GM19193 (cell line): ENCODE results near the gene MEOX1.

Source experiments
- POLR2A ChIP-seq: IDR thresholded peaks from 4 replicates; pipeline ENCODE4 v1.6.1; 2011; ENCODE audit not compliant: insufficient read depth, insufficient read length; ENCODE audit errors: extremely low read depth

Gene MEOX1

GRCh38 chr17:43644081-43644480 lies 17.6 kb downstream of the MEOX1 start:
- no peak for TF ChIP-seq POLR2A

DNA sequence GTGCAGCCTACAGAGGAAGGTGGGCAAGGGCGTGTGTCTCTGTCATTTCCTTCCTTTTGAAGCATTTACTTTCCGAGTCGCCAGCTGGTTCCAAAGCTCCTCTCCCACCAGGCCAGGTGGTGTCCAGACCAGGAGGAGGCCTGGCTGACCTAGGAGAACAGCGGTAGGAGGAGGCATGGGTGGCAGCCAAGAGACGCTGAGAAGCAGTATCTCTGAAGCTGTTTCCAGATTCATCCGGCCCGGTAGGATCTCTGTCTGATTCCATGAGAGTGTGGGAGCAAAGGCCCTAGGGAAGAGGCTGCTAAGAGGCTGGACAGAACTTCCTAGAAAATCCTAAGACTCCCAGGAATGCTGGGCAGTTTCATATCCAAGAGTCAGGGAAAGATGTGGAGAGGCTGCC lies 20.3 kb downstream of the MEOX1 start:
- no peak for TF ChIP-seq POLR2A

DNA sequence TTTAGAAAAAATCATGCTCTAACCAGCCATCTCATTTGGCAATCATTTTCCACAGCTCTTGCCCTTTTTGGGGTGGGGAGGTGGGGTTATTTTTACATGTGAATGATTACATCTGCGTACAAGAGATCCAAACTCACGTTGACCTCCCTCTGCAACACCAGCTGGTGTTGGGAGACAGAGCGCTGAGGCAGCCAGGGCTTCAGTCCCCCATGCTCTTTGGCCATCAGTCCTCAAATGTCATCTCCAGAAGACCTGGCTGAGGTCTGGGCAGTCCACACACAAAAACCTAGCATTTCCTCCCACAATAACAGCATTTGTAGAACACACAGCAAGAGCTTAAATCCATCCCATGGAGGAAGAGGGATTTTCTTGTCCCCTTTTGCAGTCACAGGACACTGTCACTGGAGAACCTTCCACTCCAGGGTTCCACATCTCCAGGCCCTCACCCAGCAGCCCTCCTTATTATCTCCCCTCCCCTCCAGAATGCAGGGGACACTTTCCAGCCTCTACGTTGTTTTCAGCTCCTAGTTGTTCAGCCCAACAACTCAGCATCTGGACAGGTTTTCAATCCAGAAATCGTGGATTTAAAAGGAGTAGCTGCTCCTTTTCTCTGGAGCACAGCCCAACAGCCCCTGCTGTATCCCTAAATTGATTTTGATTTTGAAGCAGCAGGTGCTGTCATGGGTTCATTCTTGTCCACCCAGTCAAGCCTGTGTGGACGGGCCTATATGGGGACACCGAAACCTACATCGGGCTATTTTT lies 21.1 kb downstream of the MEOX1 start:
- no peak for TF ChIP-seq POLR2A

GRCh38 chr17:43637563-43638323 lies 24.0 kb downstream of the MEOX1 start:
- no peak for TF ChIP-seq POLR2A

DNA sequence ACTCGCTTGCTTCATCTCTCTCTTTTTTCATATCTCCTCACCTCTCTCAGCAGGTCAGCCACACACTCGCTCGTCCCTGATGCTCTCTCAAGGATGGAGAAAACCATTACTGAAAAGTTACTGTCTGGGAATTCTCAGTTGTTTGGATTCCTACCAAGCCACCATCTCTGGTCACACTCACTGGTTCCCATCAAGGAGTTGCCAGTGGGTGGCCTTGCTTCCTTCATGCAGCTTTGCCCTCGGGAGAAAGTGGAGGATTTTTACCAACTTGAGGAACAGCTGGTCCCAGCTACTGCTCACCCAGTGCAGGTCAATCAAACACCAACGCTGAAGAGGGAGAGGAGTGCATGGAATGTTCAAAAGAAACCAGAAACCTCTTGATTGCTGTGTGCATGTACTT lies 25.3 kb downstream of the MEOX1 start:
- TF ChIP-seq POLR2A, result no peak

DNA sequence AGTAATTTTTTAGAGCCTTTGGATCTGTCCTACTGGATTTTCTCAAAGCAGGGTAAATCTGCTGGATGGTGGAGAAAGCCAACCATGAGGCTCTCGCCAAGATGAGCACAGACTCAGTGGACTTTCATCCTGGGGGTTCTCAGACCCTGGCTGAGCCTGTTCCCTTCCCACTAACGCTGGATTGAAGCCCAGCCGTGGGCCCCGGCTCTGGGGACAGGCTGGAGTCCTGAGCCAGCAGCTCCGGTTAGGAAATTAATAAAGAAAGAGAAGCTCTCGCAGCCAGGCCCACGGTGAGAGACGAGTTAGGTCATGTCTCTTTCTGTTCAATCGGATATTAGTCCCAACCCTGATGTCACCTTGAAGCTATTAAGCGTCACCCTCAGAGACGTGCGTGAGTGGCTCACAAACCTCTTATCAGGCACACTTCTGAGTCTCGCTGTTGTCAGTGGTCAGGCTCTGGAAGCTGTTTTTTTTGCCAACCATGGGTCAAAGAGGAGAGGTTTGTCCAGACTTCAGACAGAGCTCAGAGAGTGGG lies 27.1 kb downstream of the MEOX1 start:
- TF ChIP-seq POLR2A, result no peak

DNA sequence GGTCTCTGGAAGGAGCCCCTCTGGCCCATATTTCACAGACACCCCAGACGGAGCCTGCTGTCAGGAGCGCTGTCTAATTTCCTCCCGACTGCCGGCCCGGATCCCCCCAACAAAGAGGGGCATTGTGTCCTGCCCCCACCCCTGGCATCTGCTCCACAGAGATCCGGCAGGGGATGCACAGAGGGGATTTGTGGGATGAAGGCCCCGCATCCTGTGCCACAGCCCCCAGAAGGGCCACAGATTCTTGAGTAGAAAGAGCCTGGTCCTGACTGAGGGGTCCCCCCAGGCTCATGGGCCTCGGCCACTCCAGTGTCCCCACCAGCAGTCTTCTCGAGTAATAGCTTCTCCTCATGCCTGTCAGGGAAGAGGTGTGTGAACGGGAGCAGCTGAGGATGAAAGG lies 29.5 kb downstream of the MEOX1 start:
- no peak for TF ChIP-seq POLR2A

DNA sequence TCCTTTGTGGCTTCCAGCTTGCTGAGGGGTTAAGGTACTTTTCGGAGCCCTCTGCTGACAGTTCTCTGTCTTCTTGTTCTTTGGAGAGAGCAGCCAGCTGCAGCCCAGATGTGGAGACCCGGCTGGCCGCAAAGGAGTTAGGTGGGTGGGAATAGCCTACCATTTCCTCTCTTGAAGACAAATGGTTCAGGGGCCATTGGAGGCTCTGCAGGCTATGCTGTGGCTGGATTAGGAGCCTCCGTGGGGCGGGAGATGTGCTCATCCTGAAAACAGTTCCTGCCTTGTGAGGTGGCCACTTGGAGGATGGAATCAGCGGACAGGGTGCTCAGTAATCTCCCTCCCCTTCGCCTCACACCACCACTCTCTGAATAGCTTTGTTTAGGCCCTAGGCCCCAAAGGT lies 30.3 kb downstream of the MEOX1 start:
- TF ChIP-seq POLR2A, result no peak

- no peak for TF ChIP-seq POLR2A
These were observed 33.6 kb downstream of the MEOX1 start for GRCh38 chr17:43628089-43628650.

- no peak for TF ChIP-seq POLR2A
These were observed 34.1 kb downstream of the MEOX1 start for GRCh38 chr17:43627653-43628052.

DNA sequence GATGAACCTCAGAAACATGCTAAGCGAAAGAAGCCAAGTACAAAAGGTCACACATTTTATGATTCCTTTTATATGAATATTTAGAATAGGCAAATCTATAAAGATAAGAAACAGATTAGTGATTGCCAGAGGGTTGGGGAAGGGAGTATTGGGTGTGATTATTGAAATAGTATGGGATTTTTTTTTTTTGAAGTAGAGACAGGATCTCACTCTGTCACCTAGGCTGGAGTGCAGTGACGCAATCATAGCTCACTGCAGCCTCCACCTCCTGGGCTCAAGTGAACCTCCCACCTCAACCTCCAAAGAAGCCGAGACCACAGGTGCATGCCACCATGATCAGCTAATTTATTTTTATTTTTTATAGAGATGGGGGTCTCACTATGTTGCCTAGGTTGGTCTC lies 35.7 kb downstream of the MEOX1 start:
- no peak for TF ChIP-seq POLR2A

GRCh38 chr17:43625606-43626005 lies 36.1 kb downstream of the MEOX1 start:
- TF ChIP-seq POLR2A, result no peak

DNA sequence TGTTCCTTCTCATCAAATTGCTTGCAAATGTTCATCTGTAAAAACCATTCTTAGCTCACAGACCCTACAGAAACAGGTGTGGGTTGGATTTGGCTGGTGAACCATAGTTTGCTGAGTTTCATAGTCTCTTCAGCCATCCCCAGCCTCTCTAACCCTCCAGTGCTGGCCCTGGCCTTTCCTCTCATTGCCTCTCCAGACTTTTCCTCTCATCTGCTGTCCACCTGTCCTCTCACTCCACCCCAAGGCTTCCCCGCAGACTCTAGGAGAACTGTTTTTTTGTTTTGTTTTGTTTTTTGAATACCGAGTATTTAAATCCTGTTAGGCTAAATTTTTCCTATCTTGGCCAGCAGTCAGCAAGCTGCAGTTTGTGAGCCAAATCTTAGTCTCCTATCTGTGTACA lies 41.1 kb downstream of the MEOX1 start:
- no peak for TF ChIP-seq POLR2A

DNA sequence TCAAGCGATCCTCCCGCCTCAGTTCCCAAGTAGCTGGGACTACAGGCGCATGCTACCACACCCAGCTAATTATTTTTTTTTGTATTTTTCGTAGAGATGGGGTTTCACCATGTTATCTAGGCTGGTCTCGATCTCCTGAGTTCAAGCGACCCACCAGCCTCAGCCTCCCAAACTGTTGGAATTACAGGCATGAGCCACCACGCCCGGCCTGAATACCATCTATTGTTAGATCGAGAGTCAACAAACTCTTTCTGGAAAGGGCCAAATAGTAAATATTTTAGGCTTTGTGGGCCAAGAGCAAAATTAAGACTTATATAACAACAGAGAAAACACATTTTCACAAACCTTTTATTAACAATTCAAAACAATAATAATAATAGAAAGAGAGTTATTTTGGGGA lies 41.6 kb downstream of the MEOX1 start:
- TF ChIP-seq POLR2A, result no peak

- TF ChIP-seq POLR2A, result no peak
These were observed 42.0 kb downstream of the MEOX1 start for GRCh38 chr17:43619705-43620104.

DNA sequence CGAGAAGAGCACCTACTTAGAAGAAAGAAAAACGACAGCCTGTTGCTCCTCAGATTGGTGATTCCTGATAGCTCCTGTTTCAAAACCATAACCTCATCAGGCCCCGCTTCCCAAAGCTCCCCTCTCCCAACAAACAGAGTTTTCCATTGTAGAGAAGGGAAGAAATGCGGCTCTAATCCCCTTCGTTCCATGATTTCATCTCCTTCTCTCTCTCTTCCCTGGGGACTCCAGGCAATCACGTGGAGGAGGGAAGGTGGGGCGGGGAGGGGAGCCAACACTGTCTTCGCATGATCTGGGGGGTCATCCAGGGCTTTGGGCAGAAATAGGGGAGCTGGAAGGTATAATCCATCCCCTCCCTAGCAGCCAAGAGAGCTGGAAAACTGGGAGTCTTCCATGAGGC lies 43.4 kb downstream of the MEOX1 start:
- TF ChIP-seq POLR2A, result no peak

DNA sequence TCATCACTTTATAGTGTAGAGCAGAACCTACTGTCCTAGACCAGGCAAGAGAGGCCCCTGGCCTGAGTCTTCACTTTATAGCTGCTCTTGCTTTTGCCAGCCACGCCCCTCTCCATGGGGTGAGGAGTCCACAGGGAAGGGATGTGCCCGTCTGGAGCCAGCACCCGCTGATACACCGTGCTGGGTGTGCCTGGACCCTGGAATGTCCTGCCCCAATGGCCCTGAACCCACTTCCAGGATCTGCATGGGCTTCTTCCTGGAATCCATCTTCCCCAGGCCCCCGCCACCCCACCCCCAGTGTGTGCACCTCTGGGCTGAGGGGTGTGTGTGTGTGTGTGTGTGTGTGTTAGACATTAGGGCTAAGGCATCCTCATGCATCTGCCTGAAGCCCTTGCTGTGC lies 44.9 kb downstream of the MEOX1 start:
- no peak for TF ChIP-seq POLR2A

DNA sequence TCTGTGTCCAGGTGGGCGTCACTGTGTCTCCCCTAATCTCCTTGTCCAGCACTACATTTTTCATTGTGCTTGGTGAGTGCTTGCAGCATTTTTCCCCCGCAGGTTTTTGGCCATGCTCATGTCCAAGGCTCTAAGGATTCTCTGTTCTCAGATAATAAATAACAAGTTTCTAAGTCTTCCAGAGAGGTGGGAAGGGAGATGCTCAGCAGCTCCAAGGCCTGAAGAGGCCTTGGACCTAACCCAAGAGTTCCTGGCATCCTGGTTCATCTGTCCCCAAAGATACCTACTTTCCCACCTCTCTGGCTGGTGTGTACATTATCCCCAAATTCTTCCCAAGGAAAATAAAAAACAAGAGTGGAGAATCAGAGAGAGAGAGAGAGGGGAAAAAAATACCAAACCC lies 45.3 kb downstream of the MEOX1 start:
- TF ChIP-seq POLR2A, result no peak
